Osteocyte (in vitro differentiated cells): ENCODE data around the gene NPB. TPM values are rescaled to one million over a fixed set of nuclear protein-coding genes. Genes with fewer than 3 reads are reported as not detected.

ENCODE experiments used
- DNase-seq: peaks from one replicate; pipeline ENCODE4 v3.0.0; 2021; ENCODE audit warnings: mixed read lengths; ENCODE audit not compliant: unreplicated experiment; ENCODE audit errors: extremely low spot score
- H3K27ac Mint-ChIP-seq: one replicate; pipeline ENCODE4 v1.8.0; 2021; ENCODE audit warnings: mild to moderate bottlenecking, mixed read lengths; ENCODE audit not compliant: unreplicated experiment
- H3K27me3 Mint-ChIP-seq: one replicate; pipeline ENCODE4 v1.8.0; 2021; ENCODE audit warnings: mixed read lengths; ENCODE audit not compliant: unreplicated experiment
- H3K36me3 Mint-ChIP-seq: one replicate; pipeline ENCODE4 v1.8.0; 2021; ENCODE audit warnings: mixed read lengths; ENCODE audit not compliant: unreplicated experiment
- H3K4me1 Mint-ChIP-seq: one replicate; pipeline ENCODE4 v1.8.0; 2021; ENCODE audit warnings: mixed read lengths; ENCODE audit not compliant: unreplicated experiment
- H3K4me3 Mint-ChIP-seq: one replicate; pipeline ENCODE4 v1.8.0; 2021; ENCODE audit warnings: mild to moderate bottlenecking, moderate library complexity, mixed read lengths; ENCODE audit not compliant: unreplicated experiment
- H3K9me3 Mint-ChIP-seq: one replicate; pipeline ENCODE4 v1.8.0; 2021; ENCODE audit warnings: mixed read lengths; ENCODE audit not compliant: unreplicated experiment
- CTCF ChIP-seq: fragments of 200-600 bp; sonication (generic); IDR thresholded peaks from 2 replicates; pipeline ENCODE4 v1.5.0; 2021; ENCODE audit warnings: antibody characterized with exemption, mild to moderate bottlenecking, moderate library complexity
- total RNA-seq: library from RNA; stranded (reverse); gene quantifications from 2 replicates; pipeline ENCODE4 v1.2.1, GENCODE V29; 2021

NPB gene
- total RNA-seq, 1 donor from 2014 or later, result 0.56 TPM

GRCh38 chr17:81948635-81949378, 46.8 kb downstream of the NPB start:
- Mint-ChIP-seq H3K4me3 (no peak overlapping the region), H3K9me3 (no peaks in the 10 kb centered on the region), H3K27me3 (peaks cover 6% of the 10 kb centered on the region), H3K4me1 (no peaks in the 10 kb centered on the region), H3K27ac (no peak overlapping the region), H3K36me3 (no peaks in the 10 kb centered on the region)
- no peak for TF ChIP-seq CTCF
- DNase-seq, result no peak

GRCh38 chr17:81950501-81950900, 48.5 kb downstream of the NPB start:
- no peaks in the 10 kb centered on the region for H3K4me1 Mint-ChIP-seq
- H3K4me3 Mint-ChIP-seq, result no peak overlapping the region
- no peaks in the 10 kb centered on the region for H3K36me3 Mint-ChIP-seq
- H3K9me3 Mint-ChIP-seq, result no peaks in the 10 kb centered on the region
- no peak for TF ChIP-seq CTCF
- no peak for DNase-seq
- H3K27me3 Mint-ChIP-seq, result peaks cover 6% of the 10 kb centered on the region
- no peak overlapping the region for H3K27ac Mint-ChIP-seq

GRCh38 chr17:81951785-81952684, 50.0 kb downstream of the NPB start:
- Mint-ChIP-seq H3K4me3 (no peak overlapping the region), H3K4me1 (no peaks in the 10 kb centered on the region), H3K36me3 (no peaks in the 10 kb centered on the region), H3K27ac (no peak overlapping the region), H3K27me3 (peaks cover 5% of the 10 kb centered on the region), H3K9me3 (no peaks in the 10 kb centered on the region)
- DNase-seq, result no peak
- no peak for TF ChIP-seq CTCF

Other genes with a start within 250 kb of the NPB start
- gene PDE6G, start 245.7 kb upstream of the NPB start, total RNA-seq, result 0.83 and 0.84 TPM in 2 replicates
- gene OXLD1, start 235.6 kb upstream of the NPB start, total RNA-seq, result 31.2 and 32.1 TPM in 2 replicates
- gene CCDC137, start 235.5 kb upstream of the NPB start, total RNA-seq, result 13.6 and 14.9 TPM in 2 replicates
- 41.7 and 46.3 TPM in 2 replicates for gene ARL16, start 218.4 kb upstream of the NPB start, total RNA-seq
- 111 and 117 TPM in 2 replicates for gene HGS, start 218.2 kb upstream of the NPB start, total RNA-seq
- 47.9 and 51.1 TPM in 2 replicates for gene MRPL12, start 198.9 kb upstream of the NPB start, total RNA-seq
- gene SLC25A10, start 190.0 kb upstream of the NPB start, total RNA-seq, result 8.0 and 9.5 TPM in 2 replicates
- not detected in 2 replicates for gene GCGR, start 98.1 kb upstream of the NPB start, total RNA-seq
- 169 and 176 TPM in 2 replicates for gene MCRIP1, start 68.9 kb upstream of the NPB start, total RNA-seq
- gene PPP1R27, start 67.2 kb upstream of the NPB start, total RNA-seq, result 0.62 TPM in 1 of 2 replicates, not detected in the other
- gene P4HB, start 41.7 kb upstream of the NPB start, total RNA-seq, result 792 and 837 TPM in 2 replicates
- 430 and 433 TPM in 2 replicates for gene ARHGDIA, start 30.9 kb upstream of the NPB start, total RNA-seq
- 72.6 and 78.5 TPM in 2 replicates for gene ALYREF, start 10.7 kb upstream of the NPB start, total RNA-seq
- gene ANAPC11, start 10.5 kb upstream of the NPB start, total RNA-seq, result 119 and 138 TPM in 2 replicates
- gene PCYT2, start 9.2 kb downstream of the NPB start, total RNA-seq, result 33.2 and 38.0 TPM in 2 replicates
- 18.8 and 20.9 TPM in 2 replicates for gene SIRT7, start 15.9 kb downstream of the NPB start, total RNA-seq
- gene MAFG, start 25.5 kb downstream of the NPB start, total RNA-seq, result 34.7 and 35.6 TPM in 2 replicates
- 123 and 128 TPM in 2 replicates for gene PYCR1, start 35.1 kb downstream of the NPB start, total RNA-seq
- gene MYADML2, start 45.0 kb downstream of the NPB start, total RNA-seq, result not detected in 2 replicates
- 0.30 TPM in 1 of 2 replicates, not detected in the other for gene NOTUM, start 58.9 kb downstream of the NPB start, total RNA-seq
- gene ASPSCR1, start 75.4 kb downstream of the NPB start, total RNA-seq, result 45.9 and 47.1 TPM in 2 replicates
- gene CENPX, start 120.6 kb downstream of the NPB start, total RNA-seq, result 29.4 and 31.7 TPM in 2 replicates
- 9.4 and 9.8 TPM in 2 replicates for gene LRRC45, start 121.1 kb downstream of the NPB start, total RNA-seq
- 19.4 and 21.8 TPM in 2 replicates for gene RAC3, start 129.4 kb downstream of the NPB start, total RNA-seq
- gene DCXR, start 135.5 kb downstream of the NPB start, total RNA-seq, result 69.0 and 71.0 TPM in 2 replicates
- 37.3 and 41.0 TPM in 2 replicates for gene RFNG, start 149.6 kb downstream of the NPB start, total RNA-seq
- gene GPS1, start 149.7 kb downstream of the NPB start, total RNA-seq, result 100 and 108 TPM in 2 replicates
- gene DUS1L, start 163.6 kb downstream of the NPB start, total RNA-seq, result 69.3 and 73.3 TPM in 2 replicates
- gene FASN, start 196.0 kb downstream of the NPB start, total RNA-seq, result 134 and 136 TPM in 2 replicates